Activated effector memory CD4-positive, alpha-beta T cell treated with Interleukin-2 at 50 U/mL for 16 hours (primary cell): ENCODE data around the gene DOCK1.

Source experiments
- DNase-seq: peaks from one replicate; pipeline ENCODE4 v3.0.0-alpha.2; 2020

The DOCK1 gene

GRCh38 chr10:127449490-127449889, 544.3 kb downstream of the DOCK1 start:
- DNase-seq, result no peak

- no peak for DNase-seq
Observed at GRCh38 chr10:127450644-127451043, 545.4 kb downstream of the DOCK1 start.

GRCh38 chr10:127451628-127452027, 546.4 kb downstream of the DOCK1 start:
- DNase-seq, result no peak

- DNase-seq, result no peak
Observed at GRCh38 chr10:127452568-127452967, 547.3 kb downstream of the DOCK1 start.

- DNase-seq, result no peak
Observed at GRCh38 chr10:127453706-127454105, 548.5 kb downstream of the DOCK1 start.

GRCh38 chr10:127456122-127456521, 550.9 kb downstream of the DOCK1 start:
- no peak for DNase-seq

GRCh38 chr10:127458016-127458810, 553.0 kb downstream of the DOCK1 start:
- no peak for DNase-seq

- DNase-seq, result no peak
Observed at GRCh38 chr10:127458829-127459228, 553.6 kb downstream of the DOCK1 start.

GRCh38 chr10:127459918-127460317, 554.7 kb downstream of the DOCK1 start:
- DNase-seq, result no peak

GRCh38 chr10:127462643-127463295, 557.5 kb downstream of the DOCK1 start:
- no peak for DNase-seq

GRCh38 chr10:127463548-127463947, 558.3 kb downstream of the DOCK1 start:
- no peak for DNase-seq

- no peak for DNase-seq
Observed at GRCh38 chr10:127464561-127464960, 559.3 kb downstream of the DOCK1 start.

GRCh38 chr10:127467811-127468210, 562.6 kb downstream of the DOCK1 start:
- DNase-seq, result no peak

GRCh38 chr10:127468632-127469031, 563.4 kb downstream of the DOCK1 start:
- DNase-seq, result no peak

GRCh38 chr10:127470911-127471310, 565.7 kb downstream of the DOCK1 start:
- no peak for DNase-seq

- DNase-seq, result no peak
Observed at GRCh38 chr10:127472976-127473375, 567.7 kb downstream of the DOCK1 start.

GRCh38 chr10:127474501-127474900, 569.3 kb downstream of the DOCK1 start:
- DNase-seq, result no peak

GRCh38 chr10:127485153-127485857, 580.1 kb downstream of the DOCK1 start:
- DNase-seq, result no peak

GRCh38 chr10:127486355-127486754, 581.1 kb downstream of the DOCK1 start:
- no peak for DNase-seq

- DNase-seq, result no peak
Observed at GRCh38 chr10:127492607-127493250, 587.5 kb downstream of the DOCK1 start.

- DNase-seq, result no peak
Observed at GRCh38 chr10:127496035-127496434, 590.8 kb downstream of the DOCK1 start.

GRCh38 chr10:127497685-127498084, 592.5 kb downstream of the DOCK1 start:
- no peak for DNase-seq

GRCh38 chr10:127498087-127498486, 592.9 kb downstream of the DOCK1 start:
- no peak for DNase-seq
